ENCODE measurements around the gene ME3.

ME3 gene

GRCh38 chr11:86559311-86559945, 113.0 kb downstream of the ME3 start:
- DNase-seq (ENCODE audit: low read depth): no peak
- H3K4me3 ChIP-seq (ENCODE audit: low read depth, low read length): no peak overlapping the region
- no peak for TF ChIP-seq CTCF (IDR thresholded peaks at IDR 0.05; ENCODE audit: low read depth, low read length, missing control alignments)

- DNase-seq (ENCODE audit: low read depth): no peak
- no peak overlapping the region for H3K4me3 ChIP-seq (ENCODE audit: low read depth, low read length)
- no peak for TF ChIP-seq CTCF (IDR thresholded peaks at IDR 0.05; ENCODE audit: low read depth, low read length, missing control alignments)
These were observed 113.6 kb downstream of the ME3 start for GRCh38 chr11:86558841-86559240.

- no peak overlapping the region for H3K4me3 ChIP-seq (ENCODE audit: low read depth, low read length)
- TF ChIP-seq CTCF (IDR thresholded peaks at IDR 0.05; ENCODE audit: low read depth, low read length, missing control alignments): no peak
- no peak for DNase-seq (ENCODE audit: low read depth)
These were observed 114.2 kb downstream of the ME3 start for GRCh38 chr11:86558207-86558606.

GRCh38 chr11:86555866-86556265, 116.5 kb downstream of the ME3 start:
- no peak overlapping the region for H3K4me3 ChIP-seq (ENCODE audit: low read depth, low read length)
- TF ChIP-seq CTCF (IDR thresholded peaks at IDR 0.05; ENCODE audit: low read depth, low read length, missing control alignments): no peak
- DNase-seq (ENCODE audit: low read depth): no peak

GRCh38 chr11:86555401-86555800, 117.0 kb downstream of the ME3 start:
- no peak for TF ChIP-seq CTCF (IDR thresholded peaks at IDR 0.05; ENCODE audit: low read depth, low read length, missing control alignments)
- no peak for DNase-seq (ENCODE audit: low read depth)
- H3K4me3 ChIP-seq (ENCODE audit: low read depth, low read length): no peak overlapping the region

- no peak overlapping the region for H3K4me3 ChIP-seq (ENCODE audit: low read depth, low read length)
- no peak for DNase-seq (ENCODE audit: low read depth)
- no peak for TF ChIP-seq CTCF (IDR thresholded peaks at IDR 0.05; ENCODE audit: low read depth, low read length, missing control alignments)
These were observed 119.2 kb downstream of the ME3 start for GRCh38 chr11:86553265-86553664.
